A549 (cell line): ENCODE data around the gene TMEM229A.

Experiments used
- BHLHE40 ChIP-seq: IDR thresholded peaks from 2 replicates; pipeline ENCODE4 v1.6.1; 2012; ENCODE audit warnings: low read depth, low read length, inconsistent platforms
- CTCF ChIP-seq: fragments of >200 bp; sonication (Bioruptor Twin); formaldehyde crosslinking; IDR thresholded peaks from 3 replicates; pipeline ENCODE4 v1.5.1; 2016
- JUNB ChIP-seq: fragments of >200 bp; sonication (Bioruptor Twin); formaldehyde crosslinking; IDR thresholded peaks from 2 replicates; pipeline ENCODE4 v1.6.1; 2016
- RAD21 ChIP-seq, 2 experiments: fragments of >200 bp in 1 of 2; sonication (Bioruptor Twin) in 1 of 2; formaldehyde crosslinking in 1 of 2; IDR thresholded peaks in 1 of 2; conservative IDR thresholded peaks in 1 of 2; 2 replicates in 1 of 2; 3 replicates in 1 of 2; pipeline ENCODE4 v1.6.1; 2012 to 2018; ENCODE audit warnings: inconsistent platforms in 1 of 2
- RNF2 ChIP-seq: fragments of 200-600 bp; sonication (generic); IDR thresholded peaks from 2 replicates; pipeline ENCODE4 v1.6.1; 2016; ENCODE audit warnings: low read depth, mild to moderate bottlenecking, antibody characterized with exemption, moderate library complexity, borderline replicate concordance

DNA sequence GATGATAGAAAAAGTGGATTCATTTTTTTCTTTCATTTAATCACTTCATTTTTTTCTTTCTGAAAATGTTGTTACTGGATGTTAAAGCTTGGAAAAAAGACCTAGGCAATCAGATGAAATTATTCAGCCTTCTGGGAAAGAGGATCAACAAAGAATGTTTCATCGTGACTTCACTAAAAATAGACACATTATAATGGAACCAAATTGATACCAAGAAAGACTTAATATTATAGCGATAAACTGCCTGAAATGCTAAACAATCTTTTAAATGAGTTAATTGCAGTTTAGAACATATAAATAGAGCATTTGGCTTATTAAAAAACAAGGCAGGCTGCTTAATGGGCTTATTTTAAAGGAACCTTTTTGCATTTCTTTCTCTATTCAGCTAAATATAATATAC is 25.6 kb upstream of the TMEM229A start:
- TF ChIP-seq RAD21 (conservative IDR thresholded peaks at IDR 0.05 in 1 of 2, IDR thresholded peaks at IDR 0.05 in 1 of 2) (no peak), JUNB (no peak), RNF2 (no peak), BHLHE40 (no peak), CTCF (no peak)
